Measurements from ENCODE around the gene RFX5.
"Not testable (repeated sequence)": the region's sequence is repeated elsewhere in the genome, so short reads cannot be mapped to it uniquely, and the experiment has no call there.

RFX5 gene

GRCh38 chr1:151356696-151357095 is 9.6 kb upstream of the RFX5 start:
- no CpG with 5 or more reads among the region's 2 CpGs for WGBS, 2 donors (ENCODE audit: extremely low coverage in 2 of 2, insufficient read length in 2 of 2, insufficient replicate concordance in 1 of 2)
- peak overlapping the region; percentile 3 for H2AFZ ChIP-seq (ENCODE audit: low read length)

GRCh38 chr1:151352021-151352718 is 5.1 kb upstream of the RFX5 start:
- Histone ChIP-seq H3K79me1 (ENCODE audit: low read depth, low read length) (no peaks in the 10 kb centered on the region), H3K14ac (ENCODE audit: low read length) (no peak overlapping the region), H2BK12ac (ENCODE audit: low read length) (no peak overlapping the region), H3K4me1 (ENCODE audit: control insufficient read depth in 2 of 2, insufficient read depth in 1 of 2, low read depth in 1 of 2, low read length in 2 of 2) (peaks cover 7 to 10% of the 10 kb centered on the region in 2 donors), H2AFZ (ENCODE audit: low read length) (no peak overlapping the region), H2BK15ac (ENCODE audit: low read length) (no peak overlapping the region), H4K91ac (ENCODE audit: low read depth, low read length, poor library complexity) (no peak overlapping the region), H3K23ac (ENCODE audit: low read depth, low read length, poor library complexity) (no peak overlapping the region), H2BK120ac (ENCODE audit: low read depth, low read length) (no peak overlapping the region), H3K4me3 (ENCODE audit: low read length in 2 of 2) (no peak overlapping the region), H3K18ac (ENCODE audit: low read length) (no peak overlapping the region), H2BK5ac (ENCODE audit: low read length) (no peak overlapping the region), H3K36me3 (replicated peaks in 1 of 2; ENCODE audit: control insufficient read depth in 2 of 2, insufficient read depth in 2 of 2, low read length in 2 of 2) (no peaks in the 10 kb centered on the region), H3K27me3 (ENCODE audit: control insufficient read depth in 3 of 3, insufficient read depth in 3 of 3, low read depth in 1 of 3, low read length in 3 of 3) (no peaks in the 10 kb centered on the region), H4K8ac (ENCODE audit: low read depth, low read length) (no peak overlapping the region), H2AK5ac (ENCODE audit: low read depth, low read length) (no peak overlapping the region), H3K4me2 (ENCODE audit: insufficient read depth, low read length, poor library complexity, severe bottlenecking) (no peak overlapping the region), H3K4ac (ENCODE audit: low read length) (no peak overlapping the region), H3K27ac (replicated peaks; ENCODE audit: low read length) (no peak overlapping the region), H3K9me3 (replicated peaks in 1 of 2; ENCODE audit: control insufficient read depth in 2 of 2, insufficient read depth in 1 of 2, low read depth in 1 of 2, low read length in 2 of 2) (peaks cover 0 to 9% of the 10 kb centered on the region in 2 donors), H3K9ac (ENCODE audit: low read depth, low read length, poor library complexity) (no peak overlapping the region)
- no peak for DNase-seq (ENCODE audit: low spot score)
- WGBS, 2 donors (ENCODE audit: extremely low coverage in 2 of 2, insufficient read length in 2 of 2, insufficient replicate concordance in 1 of 2), result no CpG with 5 or more reads among the region's 6 CpGs

More at GRCh38 chr1:151356696-151357095, 9.6 kb upstream of the RFX5 start:
- H3K4ac ChIP-seq (ENCODE audit: low read length), result no peak overlapping the region
- no peak overlapping the region for H2BK15ac ChIP-seq (ENCODE audit: low read length)
- no peak overlapping the region for H3K9ac ChIP-seq (ENCODE audit: low read depth, low read length, poor library complexity)
- no peak overlapping the region for H4K91ac ChIP-seq (ENCODE audit: low read depth, low read length, poor library complexity)
- H3K27ac ChIP-seq (replicated peaks; ENCODE audit: low read length), result no peak overlapping the region
- H2BK5ac ChIP-seq (ENCODE audit: low read length), result no peak overlapping the region
- H3K9me3 ChIP-seq (replicated peaks in 1 of 2; ENCODE audit: control insufficient read depth in 2 of 2, insufficient read depth in 1 of 2, low read depth in 1 of 2, low read length in 2 of 2), result peaks cover 0 to 12% of the 10 kb centered on the region in 2 donors
- H3K18ac ChIP-seq (ENCODE audit: low read length), result no peak overlapping the region
- H2BK120ac ChIP-seq (ENCODE audit: low read depth, low read length), result no peak overlapping the region
- H3K79me1 ChIP-seq (ENCODE audit: low read depth, low read length), result no peaks in the 10 kb centered on the region
- no peak overlapping the region for H2AK5ac ChIP-seq (ENCODE audit: low read depth, low read length)
- H2BK12ac ChIP-seq (ENCODE audit: low read length), result no peak overlapping the region
- H3K27me3 ChIP-seq (ENCODE audit: control insufficient read depth in 3 of 3, insufficient read depth in 3 of 3, low read depth in 1 of 3, low read length in 3 of 3), result no peaks in the 10 kb centered on the region
- DNase-seq (ENCODE audit: low spot score), result no peak
- no peak overlapping the region for H3K23ac ChIP-seq (ENCODE audit: low read depth, low read length, poor library complexity)
- H3K4me3 ChIP-seq (ENCODE audit: low read length in 2 of 2), result no peak overlapping the region
- H3K4me1 ChIP-seq (ENCODE audit: control insufficient read depth in 2 of 2, insufficient read depth in 1 of 2, low read depth in 1 of 2, low read length in 2 of 2), result peaks cover 0 to 4% of the 10 kb centered on the region in 2 donors
- H4K8ac ChIP-seq (ENCODE audit: low read depth, low read length), result no peak overlapping the region
- no peak overlapping the region for H3K14ac ChIP-seq (ENCODE audit: low read length)
- no peaks in the 10 kb centered on the region for H3K36me3 ChIP-seq (replicated peaks in 1 of 2; ENCODE audit: control insufficient read depth in 2 of 2, insufficient read depth in 2 of 2, low read length in 2 of 2)
- H3K4me2 ChIP-seq (ENCODE audit: insufficient read depth, low read length, poor library complexity, severe bottlenecking), result no peak overlapping the region

GRCh38 chr1:151350323-151350722 is 3.3 kb upstream of the RFX5 start:
- H2BK12ac ChIP-seq (ENCODE audit: low read length); H4K8ac ChIP-seq (ENCODE audit: low read depth, low read length); H3K36me3 ChIP-seq (replicated peaks in 1 of 2; ENCODE audit: control insufficient read depth in 2 of 2, insufficient read depth in 2 of 2, low read length in 2 of 2); H3K4ac ChIP-seq (ENCODE audit: low read length); DNase-seq (ENCODE audit: low spot score); H2BK5ac ChIP-seq (ENCODE audit: low read length); H3K9me3 ChIP-seq (replicated peaks in 1 of 2; ENCODE audit: control insufficient read depth in 2 of 2, insufficient read depth in 1 of 2, low read depth in 1 of 2, low read length in 2 of 2); H3K18ac ChIP-seq (ENCODE audit: low read length); H3K4me2 ChIP-seq (ENCODE audit: insufficient read depth, low read length, poor library complexity, severe bottlenecking); H3K23ac ChIP-seq (ENCODE audit: low read depth, low read length, poor library complexity); H3K27me3 ChIP-seq (ENCODE audit: control insufficient read depth in 3 of 3, insufficient read depth in 3 of 3, low read depth in 1 of 3, low read length in 3 of 3); H3K79me1 ChIP-seq (ENCODE audit: low read depth, low read length); H3K4me3 ChIP-seq (ENCODE audit: low read length in 2 of 2); H2AFZ ChIP-seq (ENCODE audit: low read length); H3K9ac ChIP-seq (ENCODE audit: low read depth, low read length, poor library complexity); H2BK120ac ChIP-seq (ENCODE audit: low read depth, low read length); H2BK15ac ChIP-seq (ENCODE audit: low read length); H2AK5ac ChIP-seq (ENCODE audit: low read depth, low read length); H4K91ac ChIP-seq (ENCODE audit: low read depth, low read length, poor library complexity); H3K27ac ChIP-seq (replicated peaks; ENCODE audit: low read length); H3K14ac ChIP-seq (ENCODE audit: low read length): not testable (repeated sequence)
- peaks cover 12 to 14% of the 10 kb centered on the region in 2 donors for H3K4me1 ChIP-seq (ENCODE audit: control insufficient read depth in 2 of 2, insufficient read depth in 1 of 2, low read depth in 1 of 2, low read length in 2 of 2)
- WGBS, 2 donors (ENCODE audit: extremely low coverage in 2 of 2, insufficient read length in 2 of 2, insufficient replicate concordance in 1 of 2), result no CpG with 5 or more reads among the region's 9 CpGs

DNA sequence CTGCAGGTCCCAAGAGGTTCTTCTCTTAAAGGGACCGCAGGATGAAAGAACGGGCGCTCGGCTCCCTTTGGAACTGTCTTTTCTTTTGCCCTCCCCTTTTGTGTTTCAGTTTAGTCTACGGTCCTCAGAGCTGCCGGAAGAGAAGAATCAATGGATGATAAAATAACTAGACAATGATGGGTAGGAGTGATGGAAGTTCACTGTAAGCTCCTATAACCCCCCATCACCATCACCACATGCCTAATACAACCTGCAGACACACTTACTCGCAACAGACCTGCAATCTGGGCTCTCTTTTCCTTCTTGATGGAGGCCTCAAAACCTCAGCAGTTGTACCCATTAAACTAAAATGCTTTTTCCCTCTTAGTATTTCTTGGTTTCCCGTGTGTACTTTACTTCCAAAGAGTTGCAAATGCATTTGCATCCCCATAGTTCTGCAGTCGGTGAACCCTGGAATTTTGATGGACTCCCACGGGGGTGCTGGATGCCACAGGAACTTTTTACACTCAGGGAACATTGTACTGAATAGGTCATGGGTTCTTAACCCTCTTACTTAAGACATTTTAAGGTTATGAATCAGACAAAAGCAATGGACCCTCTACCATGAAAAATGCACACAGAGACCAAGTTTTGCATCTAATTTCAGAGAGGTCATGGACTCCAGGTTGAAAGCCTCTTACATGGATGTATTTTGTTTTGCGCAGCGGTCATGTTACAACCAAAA is 633 bp upstream of the RFX5 start:
- Histone ChIP-seq H2BK120ac (ENCODE audit: low read depth, low read length) (no peak overlapping the region), H3K23ac (ENCODE audit: low read depth, low read length, poor library complexity) (no peak overlapping the region), H2BK15ac (ENCODE audit: low read length) (no peak overlapping the region), H3K4me3 (ENCODE audit: low read length in 2 of 2) (peak overlapping the region; percentile 15 to 44), H2BK12ac (ENCODE audit: low read length) (no peak overlapping the region), H3K9me3 (replicated peaks in 1 of 2; ENCODE audit: control insufficient read depth in 2 of 2, insufficient read depth in 1 of 2, low read depth in 1 of 2, low read length in 2 of 2) (peaks cover 0 to 9% of the 10 kb centered on the region in 2 donors), H2AFZ (ENCODE audit: low read length) (peak overlapping the region; percentile 86), H3K4me2 (ENCODE audit: insufficient read depth, low read length, poor library complexity, severe bottlenecking) (peak overlapping the region; percentile 31), H3K14ac (ENCODE audit: low read length) (no peak overlapping the region), H3K9ac (ENCODE audit: low read depth, low read length, poor library complexity) (no peak overlapping the region), H3K27ac (replicated peaks; ENCODE audit: low read length) (peak overlapping the region; percentile 67), H3K4ac (ENCODE audit: low read length) (no peak overlapping the region), H2AK5ac (ENCODE audit: low read depth, low read length) (no peak overlapping the region), H2BK5ac (ENCODE audit: low read length) (no peak overlapping the region), H3K18ac (ENCODE audit: low read length) (no peak overlapping the region), H3K36me3 (replicated peaks in 1 of 2; ENCODE audit: control insufficient read depth in 2 of 2, insufficient read depth in 2 of 2, low read length in 2 of 2) (peaks cover 24 to 31% of the 10 kb centered on the region in 2 donors), H4K8ac (ENCODE audit: low read depth, low read length) (no peak overlapping the region), H3K27me3 (ENCODE audit: control insufficient read depth in 3 of 3, insufficient read depth in 3 of 3, low read depth in 1 of 3, low read length in 3 of 3) (no peaks in the 10 kb centered on the region), H3K79me1 (ENCODE audit: low read depth, low read length) (peaks cover 6% of the 10 kb centered on the region), H4K91ac (ENCODE audit: low read depth, low read length, poor library complexity) (no peak overlapping the region), H3K4me1 (ENCODE audit: control insufficient read depth in 2 of 2, insufficient read depth in 1 of 2, low read depth in 1 of 2, low read length in 2 of 2) (peaks cover 12 to 14% of the 10 kb centered on the region in 2 donors)
- DNase-seq (ENCODE audit: low spot score), result no peak
- no CpG with 5 or more reads among the region's 12 CpGs for WGBS, 2 donors (ENCODE audit: extremely low coverage in 2 of 2, insufficient read length in 2 of 2, insufficient replicate concordance in 1 of 2)

Data from neuronal stem cell (in vitro differentiated cells).